HG03039 (cell line): ENCODE results near the gene SNED1.

Experiments used
- ATAC-seq: cut with Tn5 transposase; IDR thresholded peaks from one replicate; pipeline ENCODE4 v1.9.1; 2021; ENCODE audit warnings: mild to moderate bottlenecking, moderate library complexity; ENCODE audit not compliant: unreplicated experiment

SNED1 gene

DNA sequence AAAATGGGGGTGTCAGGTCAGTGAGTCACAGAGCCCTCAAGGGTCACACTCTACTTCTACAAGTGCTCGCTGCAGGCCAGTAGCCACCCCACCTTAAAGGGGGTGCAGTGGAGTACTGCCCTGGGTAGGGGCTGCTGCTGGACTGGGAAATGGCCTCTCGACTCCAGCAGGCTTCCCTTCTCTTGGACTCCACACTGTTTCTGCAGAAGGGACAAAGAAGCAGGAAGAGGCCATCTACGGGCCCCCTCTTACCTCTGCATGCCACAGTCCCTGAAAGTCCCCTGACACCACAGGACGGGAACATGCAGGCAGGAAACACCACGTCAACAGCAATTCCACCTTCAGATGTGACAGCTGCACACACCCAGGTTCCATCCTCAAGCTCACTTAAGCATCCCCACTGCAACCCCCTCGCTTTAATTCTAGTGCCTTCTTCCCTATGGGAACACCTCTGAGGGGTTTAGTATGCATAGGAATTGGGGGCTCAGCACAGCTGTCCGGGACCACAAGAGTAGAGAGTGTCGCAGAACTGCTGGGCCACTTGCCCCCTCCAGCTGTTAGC is 22.3 kb downstream of the SNED1 start:
- no peak for ATAC-seq

GRCh38 chr2:241025639-241026038 is 27.2 kb downstream of the SNED1 start:
- ATAC-seq: no peak

DNA sequence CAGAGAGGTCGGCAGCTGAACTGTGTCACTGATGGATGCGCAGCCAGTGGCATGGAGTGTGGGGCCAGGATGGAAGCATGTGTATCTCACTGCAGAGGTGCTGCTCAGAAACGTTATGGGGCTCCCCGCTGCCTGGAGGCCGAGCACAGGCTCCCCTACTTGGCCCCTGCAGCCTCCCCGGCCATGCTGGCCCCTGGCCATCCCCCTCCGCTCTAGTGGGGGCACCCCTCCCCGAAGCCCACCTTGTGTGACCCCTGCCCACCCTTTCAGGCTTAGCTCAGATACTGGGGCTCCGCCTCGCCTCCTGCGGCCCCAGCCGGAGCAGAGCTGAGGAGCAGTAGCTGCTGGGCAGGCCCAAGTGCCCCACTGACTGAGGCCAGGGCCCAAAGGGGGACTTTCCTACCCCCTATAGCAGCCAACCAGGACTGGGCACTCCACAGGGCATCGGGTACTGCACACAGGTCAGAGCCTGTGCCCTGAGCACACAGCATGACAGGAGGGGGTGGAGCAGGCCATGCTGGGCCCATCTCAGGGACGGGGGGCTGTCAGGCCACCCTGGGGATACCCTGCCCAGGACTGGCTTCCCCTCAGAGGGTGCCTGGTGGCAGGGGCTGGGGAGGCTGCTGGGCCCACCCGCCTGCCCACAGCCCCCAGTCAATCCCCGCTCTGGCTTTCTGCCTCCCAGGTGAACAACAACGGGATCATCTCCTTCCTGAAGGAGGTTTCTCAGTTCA is 31.3 kb downstream of the SNED1 start:
- no peak for ATAC-seq

DNA sequence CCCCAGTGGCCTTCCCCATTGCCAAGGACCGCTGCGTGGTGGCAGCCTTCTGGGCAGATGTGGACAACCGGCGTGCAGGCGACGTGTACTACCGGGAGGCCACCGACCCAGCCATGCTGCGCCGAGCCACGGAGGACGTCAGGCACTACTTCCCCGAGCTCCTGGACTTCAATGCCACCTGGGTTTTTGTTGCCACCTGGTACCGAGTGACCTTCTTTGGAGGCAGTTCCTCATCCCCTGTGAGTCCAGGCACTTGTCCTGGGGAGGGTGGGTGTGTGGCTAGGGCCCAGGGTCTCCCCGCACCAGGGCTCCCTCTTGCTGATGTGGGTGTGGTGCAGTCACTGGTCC is 31.9 kb downstream of the SNED1 start:
- ATAC-seq: no peak

GRCh38 chr2:241030883-241031282 is 32.5 kb downstream of the SNED1 start:
- ATAC-seq: no peak

DNA sequence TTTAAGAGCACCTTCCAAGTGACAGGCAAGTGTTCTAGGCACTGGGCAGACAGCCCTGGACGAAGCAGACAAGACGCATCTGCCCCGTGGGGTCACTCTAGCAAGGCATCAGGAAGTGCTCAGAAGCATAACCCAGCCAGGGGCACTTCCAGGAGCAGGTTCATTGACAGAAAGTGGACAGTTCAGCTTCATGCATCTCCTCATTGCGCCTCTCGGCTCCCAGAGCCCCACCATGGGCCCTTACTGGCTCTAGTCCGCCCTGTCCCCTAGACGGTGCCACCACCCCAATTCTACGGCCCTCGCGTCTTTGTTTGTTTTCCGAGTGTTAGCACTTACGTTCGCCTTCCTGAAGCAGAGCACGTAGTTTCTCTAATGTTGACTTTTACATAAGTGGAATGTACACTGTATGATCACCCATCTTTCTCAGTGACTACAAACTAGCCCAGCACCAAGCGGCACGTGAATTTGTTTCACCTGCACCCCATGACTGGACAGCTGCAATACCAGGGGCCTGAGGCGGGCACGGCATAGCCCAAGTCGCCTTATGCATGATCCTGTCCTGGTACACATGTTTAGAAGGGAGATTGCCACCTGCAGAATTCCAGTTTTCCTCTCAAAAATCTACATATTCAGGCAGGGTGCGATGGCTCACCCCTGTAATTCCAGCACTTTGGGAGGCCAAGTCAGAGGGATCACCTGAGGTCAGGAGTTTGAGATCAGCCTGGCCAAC is 33.2 kb downstream of the SNED1 start:
- no peak for ATAC-seq

- no peak for ATAC-seq
Observed at GRCh38 chr2:241033336-241033987, 35.0 kb downstream of the SNED1 start.

DNA sequence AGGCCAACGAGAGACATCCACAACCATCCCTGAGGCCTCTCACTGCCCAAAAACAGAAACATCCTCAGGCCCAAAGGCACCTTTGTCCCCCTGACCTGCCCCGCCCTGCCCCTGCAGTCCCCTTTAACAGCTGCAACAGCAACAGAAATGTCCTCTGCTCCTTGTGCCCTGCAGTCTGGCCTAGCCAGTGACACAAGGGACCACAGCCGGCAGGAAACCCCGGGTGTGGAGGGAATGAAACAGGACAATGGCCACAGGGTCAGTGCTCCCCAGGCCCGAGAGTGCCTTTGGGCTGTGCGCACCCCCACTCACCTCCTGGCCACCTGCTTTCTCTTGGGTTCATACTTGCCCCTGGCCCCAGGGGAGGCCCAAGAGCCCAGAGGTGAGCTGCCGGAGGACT is 35.6 kb downstream of the SNED1 start:
- ATAC-seq: no peak

DNA sequence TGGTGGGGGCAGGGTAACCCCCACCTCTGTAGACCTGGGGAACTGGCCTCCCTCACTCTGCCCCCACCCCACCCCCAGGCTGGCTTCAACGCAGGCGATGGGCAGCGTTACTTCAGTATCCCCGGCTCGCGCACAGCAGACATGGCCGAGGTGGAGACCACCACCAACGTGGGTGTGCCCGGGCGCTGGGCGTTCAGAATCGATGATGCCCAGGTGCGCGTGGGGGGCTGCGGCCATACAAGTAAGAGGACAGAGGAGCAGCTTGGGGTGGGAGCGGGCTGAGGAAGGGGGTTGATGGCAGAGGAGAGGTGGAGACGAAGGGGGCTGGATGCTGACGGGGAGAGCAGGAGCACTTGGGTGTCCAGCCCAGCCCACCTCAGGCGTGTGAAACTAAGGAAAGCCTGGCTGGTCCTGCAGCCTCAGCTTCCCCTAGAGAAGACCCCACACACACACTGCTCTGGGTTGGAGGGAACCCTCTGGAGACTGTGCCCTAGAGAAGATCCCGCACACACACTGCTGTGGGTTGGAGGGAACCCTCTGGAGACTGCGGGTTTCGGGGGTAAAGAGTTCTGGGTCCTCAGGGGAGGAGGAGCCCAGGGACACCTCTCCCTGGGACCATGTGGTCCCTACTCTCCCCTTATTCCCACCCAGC is 36.2 kb downstream of the SNED1 start:
- ATAC-seq: no peak

- no peak for ATAC-seq
Observed at GRCh38 chr2:241035142-241035817, 36.9 kb downstream of the SNED1 start.

DNA sequence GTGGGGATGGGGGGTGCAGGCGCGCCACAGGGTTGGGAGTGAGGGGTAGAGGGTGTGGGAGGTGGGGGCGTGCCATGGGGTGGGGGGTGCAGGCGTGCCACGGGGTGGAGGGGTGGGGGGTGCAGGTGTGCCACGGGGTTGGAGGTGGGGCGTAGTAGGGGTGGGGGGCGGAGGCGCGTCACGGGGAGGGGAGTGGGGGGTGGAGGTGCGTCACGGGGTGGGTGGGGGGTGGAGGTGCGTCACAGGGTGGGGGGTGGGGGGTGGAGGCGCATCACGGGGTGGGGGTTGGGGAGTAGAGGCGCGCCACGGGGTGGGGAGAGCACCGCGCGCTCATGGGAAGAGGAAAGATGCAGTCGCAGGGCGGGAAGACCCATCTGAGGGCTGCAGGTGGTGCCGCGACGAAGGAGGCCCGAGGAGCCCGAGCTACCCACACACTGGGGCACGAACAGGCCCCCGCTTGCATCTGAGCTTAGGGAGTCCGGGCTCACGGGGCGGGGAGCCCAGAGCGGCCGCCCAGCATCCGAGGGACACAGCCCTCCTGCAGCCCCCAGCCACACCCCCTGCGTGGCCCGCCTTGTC is 37.5 kb downstream of the SNED1 start:
- ATAC-seq: no peak

DNA sequence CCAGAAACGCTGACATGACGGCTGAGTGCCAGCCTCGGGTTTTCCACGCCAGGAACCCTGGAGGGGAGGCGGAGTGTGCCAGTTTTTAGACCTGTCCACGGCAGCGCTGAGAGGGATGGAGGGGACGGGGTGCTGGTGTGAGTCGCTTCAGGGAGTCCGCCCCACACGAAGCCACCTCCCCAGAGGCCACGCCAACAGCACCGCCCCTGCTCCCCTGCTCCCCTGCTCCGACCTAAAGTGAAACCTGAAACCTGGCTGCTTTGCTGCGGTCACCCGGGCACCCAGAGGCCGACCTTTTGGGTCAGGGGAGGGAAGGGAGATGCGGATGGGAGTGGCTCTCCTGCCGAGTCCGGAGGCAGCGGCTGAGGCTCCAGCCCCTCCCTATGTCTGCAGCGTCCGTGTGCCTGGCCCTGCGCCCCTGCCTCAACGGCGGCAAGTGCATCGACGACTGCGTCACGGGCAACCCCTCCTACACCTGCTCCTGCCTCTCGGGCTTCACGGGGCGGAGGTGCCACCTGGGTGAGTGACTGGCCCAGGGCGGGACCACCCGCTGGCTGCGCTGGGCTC is 38.1 kb downstream of the SNED1 start:
- no peak for ATAC-seq

DNA sequence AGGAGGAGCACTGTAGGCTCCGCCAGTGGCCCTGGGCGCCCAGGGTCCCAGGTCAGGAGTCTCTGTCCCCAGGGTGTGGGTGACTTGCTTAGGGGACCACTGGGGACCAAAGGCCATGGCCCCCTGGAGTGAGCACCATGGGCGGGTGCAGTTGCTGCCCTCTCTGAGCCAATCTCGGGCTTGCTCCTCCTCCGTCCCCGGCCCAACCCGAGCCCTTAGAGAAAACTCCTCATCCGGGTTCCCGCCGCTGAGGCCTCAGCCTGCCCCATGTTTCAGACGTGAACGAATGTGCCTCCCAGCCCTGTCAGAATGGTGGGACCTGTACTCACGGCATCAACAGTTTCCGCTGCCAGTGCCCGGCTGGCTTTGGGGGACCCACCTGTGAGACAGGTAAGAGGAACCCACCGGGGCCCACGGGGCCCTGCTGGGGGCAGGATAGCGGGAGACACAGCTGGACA is 38.6 kb downstream of the SNED1 start:
- no peak for ATAC-seq

DNA sequence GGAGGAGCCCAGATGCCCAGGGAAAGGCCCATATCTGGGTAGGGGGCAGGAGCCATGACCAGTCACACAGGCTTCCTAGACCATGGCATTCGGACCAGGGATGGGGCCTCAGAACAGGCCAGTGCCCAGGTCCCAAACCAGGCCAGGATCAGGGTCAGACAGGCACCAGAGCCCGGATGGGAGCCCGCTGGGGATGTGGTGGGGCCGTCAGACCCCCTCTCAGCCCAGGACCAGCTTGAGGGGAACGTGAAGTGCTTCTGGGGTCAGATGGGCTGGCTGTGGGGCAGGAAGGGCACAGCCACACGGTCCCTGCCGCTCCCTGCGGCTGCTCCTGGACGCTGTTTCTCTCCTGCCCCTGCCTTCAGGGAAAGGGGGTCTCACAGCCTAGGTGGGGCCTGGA is 39.1 kb downstream of the SNED1 start:
- ATAC-seq: no peak

- ATAC-seq: no peak
Observed at GRCh38 chr2:241038374-241039180, 40.2 kb downstream of the SNED1 start.

DNA sequence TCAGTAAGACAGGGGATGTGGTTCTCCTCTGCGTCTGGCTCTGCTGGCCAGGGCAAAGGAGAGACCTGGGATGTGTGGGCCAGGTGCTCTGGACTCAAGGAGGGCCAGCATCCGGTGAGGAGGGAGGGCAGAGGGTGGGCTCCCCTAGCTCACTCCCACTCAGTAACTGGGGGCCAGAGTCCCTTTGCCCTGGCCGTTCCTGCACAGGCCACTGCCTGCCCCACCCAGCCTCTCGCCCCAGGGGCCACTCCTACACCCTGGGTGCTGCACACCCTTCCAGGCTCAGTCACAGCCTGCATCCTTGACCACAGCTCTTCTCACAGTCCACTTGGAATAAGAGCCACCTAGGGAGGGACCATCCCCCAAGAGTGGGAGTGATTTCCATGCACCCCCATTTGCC is 41.0 kb downstream of the SNED1 start:
- ATAC-seq: no peak

DNA sequence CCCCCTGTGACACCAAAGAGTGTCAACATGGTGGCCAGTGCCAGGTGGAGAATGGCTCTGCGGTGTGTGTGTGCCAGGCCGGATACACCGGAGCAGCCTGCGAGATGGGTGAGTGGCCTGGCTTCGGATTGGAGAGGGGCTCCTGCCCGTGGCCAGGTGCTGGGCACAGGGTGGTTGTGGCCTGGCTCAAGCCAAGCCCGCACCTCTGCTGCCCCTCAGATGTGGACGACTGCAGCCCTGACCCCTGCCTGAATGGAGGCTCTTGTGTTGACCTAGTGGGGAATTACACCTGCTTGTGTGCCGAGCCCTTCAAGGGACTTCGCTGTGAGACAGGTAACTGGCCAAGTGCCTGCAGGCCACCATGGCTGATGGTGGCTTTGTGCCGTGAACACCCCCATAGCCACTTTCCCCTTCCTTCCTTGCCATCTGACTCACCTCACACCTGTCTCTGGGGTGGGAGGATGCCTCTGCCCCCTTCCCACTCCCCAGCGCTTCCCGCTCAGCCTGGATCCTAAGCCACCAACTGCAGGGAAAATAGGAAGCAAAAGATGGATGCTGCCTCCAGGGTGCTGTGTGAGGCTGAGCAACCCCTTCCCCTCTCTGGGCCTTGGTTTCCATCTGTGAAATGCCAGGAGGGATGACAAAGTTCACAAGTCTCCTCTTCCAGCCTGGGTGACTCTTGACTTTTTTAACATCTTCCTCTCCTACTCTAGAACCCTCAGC is 41.8 kb downstream of the SNED1 start:
- ATAC-seq: no peak

- no peak for ATAC-seq
Observed at GRCh38 chr2:241041589-241042158, 43.3 kb downstream of the SNED1 start.
